Renal cortex interstitium (tissue), 15 donors: ENCODE measurements around the gene UGT1A5. TPM values are rescaled to one million over a fixed set of nuclear protein-coding genes. Genes with fewer than 3 reads are reported as not detected.

Experiments
- DNase-seq, 11 donors: peaks; one replicate each; pipeline ENCODE4 v3.0.0-alpha.2; 2013; ENCODE audit warnings: low read depth in 9 of 11, low spot score in 4 of 11; ENCODE audit errors: extremely low read depth in 1 of 11
- long read RNA-seq, 16 experiments: transcript quantifications; one replicate each; lab custom pipeline, GENCODE V29; 2026
- polyA plus RNA-seq, 3 donors: library from polyadenylated mRNA; unstranded; fragments of 120-200 nt; gene quantifications; one replicate each; pipeline ENCODE4 v1.2.1, GENCODE V29; 2013; ENCODE audit not compliant: insufficient read length in 3 of 3

UGT1A5 gene
- not detected for polyA plus RNA-seq
- long read RNA-seq, donor 1, result 0 reads
- long read RNA-seq, donor 2, result 0 reads
- long read RNA-seq, donor 3, result 0 reads
- long read RNA-seq, donor 4, result 0 reads
- long read RNA-seq, donor 5, result 0 reads
- long read RNA-seq, donor 6, result 0 reads
- long read RNA-seq, donor 7, result 0 reads
- long read RNA-seq, donor 8, result 0 reads
- long read RNA-seq, donor 9, result 0 reads
- long read RNA-seq, donor 10, result 0 reads
- long read RNA-seq, donor 11, result 0 reads
- long read RNA-seq, donor 12, result 0 reads
- long read RNA-seq, donor 13, result 0 reads
- long read RNA-seq, donor 14, result 0 reads
- long read RNA-seq, donor 15, result 0 reads
- long read RNA-seq, donor 16, result 0 reads

GRCh38 chr2:233712611-233713261, at the start of gene UGT1A5:
Gene UGT1A5 (plus strand): TSS chr2:233712907. CDS start chr2:233712992, 85 bp downstream.
- DNase-seq, result no peak

GRCh38 chr2:233663911-233664310, 48.8 kb upstream of the UGT1A5 start:
- no peak for DNase-seq

- DNase-seq, result no peak
Observed at GRCh38 chr2:233668605-233669260, 44.0 kb upstream of the UGT1A5 start.

GRCh38 chr2:233671290-233672161, 41.2 kb upstream of the UGT1A5 start, which contains the start of gene UGT1A9:
Gene UGT1A9 (plus strand): TSS chr2:233671898. CDS start chr2:233671935, 37 bp downstream.
- no peak for DNase-seq

GRCh38 chr2:233672886-233673285, 39.8 kb upstream of the UGT1A5 start:
- no peak for DNase-seq

- DNase-seq, result no peak
Observed at GRCh38 chr2:233673896-233674295, 38.8 kb upstream of the UGT1A5 start.

- DNase-seq, result no peak
Observed at GRCh38 chr2:233674314-233674713, 38.4 kb upstream of the UGT1A5 start.

GRCh38 chr2:233674995-233675394, 37.7 kb upstream of the UGT1A5 start:
- DNase-seq, result peak in 1 of 11 donors; percentile 18

GRCh38 chr2:233676046-233676445, 36.7 kb upstream of the UGT1A5 start:
- no peak for DNase-seq

- DNase-seq, result no peak
Observed at GRCh38 chr2:233679196-233679595, 33.5 kb upstream of the UGT1A5 start.

GRCh38 chr2:233680361-233681045, 32.2 kb upstream of the UGT1A5 start:
- no peak for DNase-seq

GRCh38 chr2:233681521-233682099, 31.1 kb upstream of the UGT1A5 start, which contains the start of gene UGT1A7:
Gene UGT1A7 (plus strand): TSS chr2:233681901. CDS start chr2:233681938, 37 bp downstream.
- DNase-seq, result no peak

- no peak for DNase-seq
Observed at GRCh38 chr2:233684640-233685039, 28.1 kb upstream of the UGT1A5 start.

- DNase-seq, result no peak
Observed at GRCh38 chr2:233686928-233687327, 25.8 kb upstream of the UGT1A5 start.

GRCh38 chr2:233688341-233688740, 24.4 kb upstream of the UGT1A5 start:
- no peak for DNase-seq

- DNase-seq, result no peak
Observed at GRCh38 chr2:233689031-233689430, 23.7 kb upstream of the UGT1A5 start.

GRCh38 chr2:233689501-233689900, 23.2 kb upstream of the UGT1A5 start:
- DNase-seq, result no peak

- no peak for DNase-seq
Observed at GRCh38 chr2:233690444-233690843, 22.3 kb upstream of the UGT1A5 start.
